Measurements from ENCODE around the gene APBA2.

The APBA2 gene

GRCh38 chr15:29083161-29083560, 197.4 kb downstream of the APBA2 start:
- peaks cover 0 to 5% (median 0%) of the 10 kb centered on the region in 5 donors for H3K9me3 ChIP-seq (ENCODE audit: control insufficient read depth in 5 of 5, low read length in 5 of 5)
- no peak overlapping the region for H3K27ac ChIP-seq (ENCODE audit: low read depth, low read length)
- no peaks in the 10 kb centered on the region for H3K4me1 ChIP-seq (ENCODE audit: control insufficient read depth in 5 of 5, insufficient read depth in 5 of 5, low read length in 5 of 5)
- H3K9ac ChIP-seq (ENCODE audit: low read length in 5 of 5): no peak overlapping the region
- no peaks in the 10 kb centered on the region for H3K27me3 ChIP-seq (ENCODE audit: control insufficient read depth in 5 of 5, insufficient read depth in 4 of 5, low read length in 5 of 5)
- H3K36me3 ChIP-seq (ENCODE audit: control insufficient read depth in 5 of 5, insufficient read depth in 5 of 5, low read length in 5 of 5): no peaks in the 10 kb centered on the region
- H3K4me3 ChIP-seq (ENCODE audit: low read depth in 1 of 5, low read length in 5 of 5): no peak overlapping the region

GRCh38 chr15:29083858-29084257, 198.1 kb downstream of the APBA2 start:
- Histone ChIP-seq H3K4me3 (ENCODE audit: low read depth in 1 of 5, low read length in 5 of 5) (no peak overlapping the region), H3K36me3 (ENCODE audit: control insufficient read depth in 5 of 5, insufficient read depth in 5 of 5, low read length in 5 of 5) (no peaks in the 10 kb centered on the region), H3K9me3 (ENCODE audit: control insufficient read depth in 5 of 5, low read length in 5 of 5) (peaks cover 0 to 5% (median 0%) of the 10 kb centered on the region in 5 donors), H3K27ac (ENCODE audit: low read depth, low read length) (no peak overlapping the region), H3K27me3 (ENCODE audit: control insufficient read depth in 5 of 5, insufficient read depth in 4 of 5, low read length in 5 of 5) (peaks cover 0 to 1% (median 0%) of the 10 kb centered on the region in 5 donors), H3K4me1 (ENCODE audit: control insufficient read depth in 5 of 5, insufficient read depth in 5 of 5, low read length in 5 of 5) (no peaks in the 10 kb centered on the region), H3K9ac (ENCODE audit: low read length in 5 of 5) (no peak overlapping the region)

- Histone ChIP-seq H3K27me3 (ENCODE audit: control insufficient read depth in 5 of 5, insufficient read depth in 4 of 5, low read length in 5 of 5) (peaks cover 0 to 7% (median 5%) of the 10 kb centered on the region in 5 donors), H3K27ac (ENCODE audit: low read depth, low read length) (no peak overlapping the region), H3K4me3 (ENCODE audit: low read depth in 1 of 5, low read length in 5 of 5) (no peak overlapping the region), H3K36me3 (ENCODE audit: control insufficient read depth in 5 of 5, insufficient read depth in 5 of 5, low read length in 5 of 5) (no peaks in the 10 kb centered on the region), H3K9ac (ENCODE audit: low read length in 5 of 5) (no peak overlapping the region), H3K9me3 (ENCODE audit: control insufficient read depth in 5 of 5, low read length in 5 of 5) (peaks cover 0 to 5% (median 0%) of the 10 kb centered on the region in 5 donors), H3K4me1 (ENCODE audit: control insufficient read depth in 5 of 5, insufficient read depth in 5 of 5, low read length in 5 of 5) (no peaks in the 10 kb centered on the region)
Observed at GRCh38 chr15:29086001-29086400, 200.2 kb downstream of the APBA2 start.

- Histone ChIP-seq H3K9ac (ENCODE audit: low read length in 5 of 5) (no peak overlapping the region), H3K36me3 (ENCODE audit: control insufficient read depth in 5 of 5, insufficient read depth in 5 of 5, low read length in 5 of 5) (no peaks in the 10 kb centered on the region), H3K4me3 (ENCODE audit: low read depth in 1 of 5, low read length in 5 of 5) (no peak overlapping the region), H3K27ac (ENCODE audit: low read depth, low read length) (no peak overlapping the region), H3K27me3 (ENCODE audit: control insufficient read depth in 5 of 5, insufficient read depth in 4 of 5, low read length in 5 of 5) (peaks cover 0 to 7% (median 5%) of the 10 kb centered on the region in 5 donors), H3K9me3 (ENCODE audit: control insufficient read depth in 5 of 5, low read length in 5 of 5) (peaks cover 0 to 5% (median 0%) of the 10 kb centered on the region in 5 donors), H3K4me1 (ENCODE audit: control insufficient read depth in 5 of 5, insufficient read depth in 5 of 5, low read length in 5 of 5) (no peaks in the 10 kb centered on the region)
Observed at GRCh38 chr15:29086891-29087290, 201.1 kb downstream of the APBA2 start.

- Histone ChIP-seq H3K9me3 (ENCODE audit: control insufficient read depth in 5 of 5, low read length in 5 of 5) (peaks cover 0 to 5% (median 0%) of the 10 kb centered on the region in 5 donors), H3K4me3 (ENCODE audit: low read depth in 1 of 5, low read length in 5 of 5) (no peak overlapping the region), H3K27ac (ENCODE audit: low read depth, low read length) (no peak overlapping the region), H3K27me3 (ENCODE audit: control insufficient read depth in 5 of 5, insufficient read depth in 4 of 5, low read length in 5 of 5) (peaks cover 0 to 7% (median 5%) of the 10 kb centered on the region in 5 donors), H3K9ac (ENCODE audit: low read length in 5 of 5) (no peak overlapping the region), H3K4me1 (ENCODE audit: control insufficient read depth in 5 of 5, insufficient read depth in 5 of 5, low read length in 5 of 5) (no peaks in the 10 kb centered on the region), H3K36me3 (ENCODE audit: control insufficient read depth in 5 of 5, insufficient read depth in 5 of 5, low read length in 5 of 5) (no peaks in the 10 kb centered on the region)
Observed at GRCh38 chr15:29087521-29088285, 201.9 kb downstream of the APBA2 start.

- no peak overlapping the region for H3K27ac ChIP-seq (ENCODE audit: low read depth, low read length)
- H3K9ac ChIP-seq (ENCODE audit: low read length in 5 of 5): no peak overlapping the region
- no peaks in the 10 kb centered on the region for H3K36me3 ChIP-seq (ENCODE audit: control insufficient read depth in 5 of 5, insufficient read depth in 5 of 5, low read length in 5 of 5)
- H3K27me3 ChIP-seq (ENCODE audit: control insufficient read depth in 5 of 5, insufficient read depth in 4 of 5, low read length in 5 of 5): peaks cover 0 to 7% (median 5%) of the 10 kb centered on the region in 5 donors
- no peak overlapping the region for H3K4me3 ChIP-seq (ENCODE audit: low read depth in 1 of 5, low read length in 5 of 5)
- peaks cover 0 to 5% (median 0%) of the 10 kb centered on the region in 5 donors for H3K9me3 ChIP-seq (ENCODE audit: control insufficient read depth in 5 of 5, low read length in 5 of 5)
- no peaks in the 10 kb centered on the region for H3K4me1 ChIP-seq (ENCODE audit: control insufficient read depth in 5 of 5, insufficient read depth in 5 of 5, low read length in 5 of 5)
Observed at GRCh38 chr15:29088666-29089065, 202.9 kb downstream of the APBA2 start.

GRCh38 chr15:29089731-29090616, 204.2 kb downstream of the APBA2 start:
- Histone ChIP-seq H3K9ac (ENCODE audit: low read length in 5 of 5) (no peak overlapping the region), H3K4me3 (ENCODE audit: low read depth in 1 of 5, low read length in 5 of 5) (no peak overlapping the region), H3K36me3 (ENCODE audit: control insufficient read depth in 5 of 5, insufficient read depth in 5 of 5, low read length in 5 of 5) (no peaks in the 10 kb centered on the region), H3K9me3 (ENCODE audit: control insufficient read depth in 5 of 5, low read length in 5 of 5) (peaks cover 0 to 5% (median 0%) of the 10 kb centered on the region in 5 donors), H3K4me1 (ENCODE audit: control insufficient read depth in 5 of 5, insufficient read depth in 5 of 5, low read length in 5 of 5) (no peaks in the 10 kb centered on the region), H3K27ac (ENCODE audit: low read depth, low read length) (no peak overlapping the region), H3K27me3 (ENCODE audit: control insufficient read depth in 5 of 5, insufficient read depth in 4 of 5, low read length in 5 of 5) (peaks cover 0 to 7% (median 5%) of the 10 kb centered on the region in 5 donors)

GRCh38 chr15:29090617-29091466, 205.1 kb downstream of the APBA2 start:
- Histone ChIP-seq H3K27ac (ENCODE audit: low read depth, low read length) (no peak overlapping the region), H3K4me3 (ENCODE audit: low read depth in 1 of 5, low read length in 5 of 5) (no peak overlapping the region), H3K9me3 (ENCODE audit: control insufficient read depth in 5 of 5, low read length in 5 of 5) (peaks cover 0 to 3% (median 0%) of the 10 kb centered on the region in 5 donors), H3K4me1 (ENCODE audit: control insufficient read depth in 5 of 5, insufficient read depth in 5 of 5, low read length in 5 of 5) (no peaks in the 10 kb centered on the region), H3K36me3 (ENCODE audit: control insufficient read depth in 5 of 5, insufficient read depth in 5 of 5, low read length in 5 of 5) (no peaks in the 10 kb centered on the region), H3K9ac (ENCODE audit: low read length in 5 of 5) (no peak overlapping the region), H3K27me3 (ENCODE audit: control insufficient read depth in 5 of 5, insufficient read depth in 4 of 5, low read length in 5 of 5) (peaks cover 0 to 7% (median 5%) of the 10 kb centered on the region in 5 donors)

GRCh38 chr15:29091666-29092065, 205.9 kb downstream of the APBA2 start:
- H3K36me3 ChIP-seq (ENCODE audit: control insufficient read depth in 5 of 5, insufficient read depth in 5 of 5, low read length in 5 of 5): no peaks in the 10 kb centered on the region
- no peak overlapping the region for H3K27ac ChIP-seq (ENCODE audit: low read depth, low read length)

More at GRCh38 chr15:29091666-29092065, 205.9 kb downstream of the APBA2 start:
- Histone ChIP-seq H3K9me3 (ENCODE audit: control insufficient read depth in 5 of 5, low read length in 5 of 5) (no peaks in the 10 kb centered on the region), H3K27me3 (ENCODE audit: control insufficient read depth in 5 of 5, insufficient read depth in 4 of 5, low read length in 5 of 5) (peaks cover 0 to 7% (median 5%) of the 10 kb centered on the region in 5 donors), H3K9ac (ENCODE audit: low read length in 5 of 5) (no peak overlapping the region), H3K4me1 (ENCODE audit: control insufficient read depth in 5 of 5, insufficient read depth in 5 of 5, low read length in 5 of 5) (no peaks in the 10 kb centered on the region), H3K4me3 (ENCODE audit: low read depth in 1 of 5, low read length in 5 of 5) (no peak overlapping the region)

Data from subcutaneous abdominal adipose tissue (tissue), 5 donors.